H9 (cell line): Measurements from ENCODE around the gene SLC38A9. TPM values are rescaled to one million over a fixed set of nuclear protein-coding genes. Genes with fewer than 3 reads are reported as not detected.

Experiments
- DNase-seq: peaks from one replicate; pipeline ENCODE4 v3.0.0-alpha.2; 2017
- H2AFZ ChIP-seq: one replicate; pipeline ENCODE4 v1.6.1; 2013; ENCODE audit warnings: mild to moderate bottlenecking, low read length, control low read depth, moderate library complexity
- H2AK5ac ChIP-seq: 2 replicates; pipeline ENCODE4 v1.6.1; 2013; ENCODE audit warnings: low read length, control low read depth, mixed read lengths; ENCODE audit not compliant: insufficient read length
- H2BK120ac ChIP-seq: one replicate; pipeline ENCODE4 v1.6.1; 2013; ENCODE audit warnings: low read depth, mild to moderate bottlenecking, low read length, control low read depth, inconsistent platforms; ENCODE audit not compliant: poor library complexity, severe bottlenecking
- H2BK12ac ChIP-seq: 2 replicates; pipeline ENCODE4 v1.6.1; 2013; ENCODE audit warnings: low read length, control low read depth, mixed read lengths, low read depth; ENCODE audit not compliant: insufficient read length
- H2BK15ac ChIP-seq: 2 replicates; pipeline ENCODE4 v1.6.1; 2013; ENCODE audit warnings: low read depth, low read length, control low read depth
- H2BK20ac ChIP-seq: one replicate; pipeline ENCODE4 v1.6.1; 2013; ENCODE audit warnings: low read depth, mild to moderate bottlenecking, low read length, control low read depth, inconsistent platforms; ENCODE audit not compliant: poor library complexity, severe bottlenecking
- H2BK5ac ChIP-seq: 2 replicates; pipeline ENCODE4 v1.6.1; 2013; ENCODE audit warnings: low read length, control low read depth, mixed read lengths; ENCODE audit not compliant: insufficient read length
- H3K14ac ChIP-seq: 2 replicates; pipeline ENCODE4 v1.6.1; 2013; ENCODE audit warnings: low read length, control low read depth; ENCODE audit not compliant: insufficient read depth
- H3K18ac ChIP-seq: 2 replicates; pipeline ENCODE4 v1.6.1; 2013; ENCODE audit warnings: low read depth, mild to moderate bottlenecking, mixed read lengths, low read length, control low read depth; ENCODE audit not compliant: insufficient read length
- H3K23ac ChIP-seq: 2 replicates; pipeline ENCODE4 v1.6.1; 2013; ENCODE audit warnings: low read length, control low read depth, mixed read lengths, low read depth; ENCODE audit not compliant: insufficient read length
- H3K23me2 ChIP-seq: 2 replicates; pipeline ENCODE4 v1.6.1; 2013; ENCODE audit warnings: low read depth, mild to moderate bottlenecking, mixed read lengths, low read length, control low read depth; ENCODE audit not compliant: insufficient read length, poor library complexity, severe bottlenecking
- H3K27ac ChIP-seq: 2 replicates; pipeline ENCODE4 v1.5.1; 2013; ENCODE audit warnings: low read length, control low read depth, mixed read lengths, low read depth; ENCODE audit not compliant: insufficient read length
- H3K27me3 ChIP-seq: 2 replicates; pipeline ENCODE4 v1.6.1; 2013; ENCODE audit warnings: low read length, control low read depth, inconsistent platforms; ENCODE audit not compliant: insufficient read depth
- H3K4ac ChIP-seq: 2 replicates; pipeline ENCODE4 v1.6.1; 2013; ENCODE audit warnings: low read depth, mild to moderate bottlenecking, control low read depth, inconsistent platforms, low read length, moderate library complexity
- H3K4me1 ChIP-seq: 2 replicates; pipeline ENCODE4 v1.6.1; 2013; ENCODE audit warnings: low read length, control low read depth, inconsistent platforms; ENCODE audit not compliant: insufficient read depth
- H3K4me2 ChIP-seq: 2 replicates; pipeline ENCODE4 v1.6.1; 2013; ENCODE audit warnings: low read length, control low read depth, mixed read lengths; ENCODE audit not compliant: insufficient read length, insufficient read depth
- H3K56ac ChIP-seq: 2 replicates; pipeline ENCODE4 v1.6.1; 2013; ENCODE audit warnings: low read depth, mild to moderate bottlenecking, mixed read lengths, low read length, control low read depth; ENCODE audit not compliant: insufficient read length
- H3K79me1 ChIP-seq: 2 replicates; pipeline ENCODE4 v1.6.1; 2013; ENCODE audit warnings: low read depth, mild to moderate bottlenecking, moderate library complexity, low read length, control low read depth, inconsistent platforms; ENCODE audit not compliant: insufficient read depth, poor library complexity, severe bottlenecking
- H3K79me2 ChIP-seq: 2 replicates; pipeline ENCODE4 v1.6.1; 2013; ENCODE audit warnings: low read length, control low read depth, inconsistent platforms; ENCODE audit not compliant: insufficient read depth
- H3K9ac ChIP-seq: 2 replicates; pipeline ENCODE4 v1.6.1; 2013; ENCODE audit warnings: low read length, control low read depth, mixed read lengths; ENCODE audit not compliant: insufficient read length; ENCODE audit errors: extremely low read depth
- H3K9me3 ChIP-seq: one replicate; pipeline ENCODE4 v1.6.1; 2013; ENCODE audit warnings: low read depth, low read length, inconsistent platforms; ENCODE audit not compliant: control insufficient read depth
- H3T11ph ChIP-seq: one replicate; pipeline ENCODE4 v1.6.1; 2013; ENCODE audit warnings: mild to moderate bottlenecking, low read length, control low read depth, inconsistent platforms
- H4K20me1 ChIP-seq: one replicate; pipeline ENCODE4 v1.6.1; 2013; ENCODE audit not compliant: control insufficient read depth, insufficient read length, insufficient read depth
- H4K5ac ChIP-seq: 2 replicates; pipeline ENCODE4 v1.6.1; 2013; ENCODE audit warnings: low read depth, mild to moderate bottlenecking, mixed read lengths, low read length, control low read depth; ENCODE audit not compliant: insufficient read length
- H4K8ac ChIP-seq: replicated peaks from 2 replicates; pipeline ENCODE4 v1.6.1; 2013; ENCODE audit warnings: low read length, control low read depth, mixed read lengths, low read depth; ENCODE audit not compliant: insufficient read length
- H4K91ac ChIP-seq: 2 replicates; pipeline ENCODE4 v1.6.1; 2013; ENCODE audit warnings: low read depth, mild to moderate bottlenecking, moderate library complexity, mixed read lengths, low read length, control low read depth; ENCODE audit not compliant: insufficient read length
- H3K27ac Mint-ChIP-seq, 3 experiments: 2 replicates in 2 of 3; 3 replicates in 1 of 3; pipeline ENCODE4 v1.8.0; 2020 to 2021; ENCODE audit warnings: mixed read lengths in 3 of 3, mild to moderate bottlenecking in 1 of 3, moderate library complexity in 1 of 3
- H3K27me3 Mint-ChIP-seq: 2 replicates; pipeline ENCODE4 v1.8.0; 2021; ENCODE audit warnings: low read depth, mild to moderate bottlenecking, moderate library complexity, mixed read lengths
- H3K36me3 Mint-ChIP-seq, 3 experiments: 2 replicates in 2 of 3; 3 replicates in 1 of 3; pipeline ENCODE4 v1.8.0; 2020 to 2021; ENCODE audit warnings: low read depth in 3 of 3, mixed read lengths in 3 of 3; ENCODE audit not compliant: insufficient read depth in 1 of 3
- H3K4me1 Mint-ChIP-seq, 2 experiments: 2 replicates each; pipeline ENCODE4 v1.8.0; 2020; ENCODE audit warnings: mixed read lengths in 2 of 2
- H3K4me3 Mint-ChIP-seq, 2 experiments: 2 replicates in 1 of 2; 3 replicates in 1 of 2; pipeline ENCODE4 v1.8.0; 2020 to 2021; ENCODE audit warnings: mild to moderate bottlenecking in 2 of 2, mixed read lengths in 2 of 2, moderate library complexity in 1 of 2
- H3K9me3 Mint-ChIP-seq, 2 experiments: 2 replicates in 1 of 2; 3 replicates in 1 of 2; pipeline ENCODE4 v1.8.0; 2020; ENCODE audit warnings: mild to moderate bottlenecking in 2 of 2, mixed read lengths in 2 of 2, moderate library complexity in 1 of 2
- WGBS: extraction: QIAGEN DNeasy Blood & Tissue Kit; methylation state at CpG from one replicate; pipeline ENCODE4 v1.1.7; 2013; ENCODE audit warnings: missing lambda C conversion rate, low lambda C conversion rate, mixed read lengths; ENCODE audit not compliant: insufficient read length; ENCODE audit errors: extremely low coverage; 5-methylcytosine and 5-hydroxymethylcytosine counted together
- total RNA-seq: library from RNA; stranded (reverse); gene quantifications from 2 replicates; pipeline ENCODE4 v1.2.1, GENCODE V29; 2021
- TF ChIP-seq, protein P1 (sequence below): fragments of 200-600 bp; sonication (generic); conservative IDR thresholded peaks from 3 replicates; pipeline ENCODE4 v1.8.0; 2021; ENCODE audit warnings: antibody characterized with exemption, mild to moderate bottlenecking

Gene SLC38A9
- total RNA-seq, 1 experiment from 2014 or later = 48.5 TPM

DNA sequence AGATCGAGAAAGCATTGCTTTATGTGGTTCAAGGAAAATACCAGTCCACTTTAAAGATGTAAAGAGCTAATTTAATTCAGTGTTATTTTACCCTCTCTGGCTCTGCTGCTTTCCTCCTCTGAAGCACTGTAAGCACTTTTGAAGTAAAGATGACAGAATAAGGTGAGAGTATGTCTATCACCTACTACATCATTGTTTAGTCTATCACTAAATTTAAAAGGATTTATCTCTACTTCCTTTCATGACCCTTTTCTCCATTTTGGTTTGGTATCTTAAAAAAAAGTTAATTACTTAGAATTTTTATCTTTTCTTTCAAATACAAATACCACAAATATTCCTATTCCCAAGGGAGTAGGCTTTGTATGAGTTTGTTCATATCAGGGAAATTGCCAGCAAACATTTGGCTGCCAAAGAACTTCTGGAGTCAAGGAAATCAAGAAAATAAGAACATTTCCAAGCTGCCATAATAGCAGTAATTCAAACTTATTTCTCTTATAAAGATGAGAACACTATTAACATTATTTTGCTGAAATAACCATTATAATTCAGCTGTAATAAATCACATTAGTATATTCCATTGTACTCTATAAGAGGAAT lies 77.8 kb downstream of the SLC38A9 start:
- no peak overlapping the region for H2AFZ ChIP-seq

More for the DNA sequence above, 77.8 kb downstream of the SLC38A9 start:
- Histone ChIP-seq H3K4ac (no peak overlapping the region), H2BK15ac (no peak overlapping the region), H3K27ac (no peak overlapping the region), H2BK12ac (no peak overlapping the region), H2BK120ac (no peak overlapping the region), H4K8ac (no peak overlapping the region), H2BK20ac (no peak overlapping the region), H3K23ac (no peak overlapping the region), H3K18ac (no peak overlapping the region), H3K79me1 (no peaks in the 10 kb centered on the region), H3K4me2 (no peak overlapping the region), H3K4me1 (peaks cover 3% of the 10 kb centered on the region; the same call in 1 of the 2 replicates), H3K56ac (no peak overlapping the region), H2AK5ac (no peak overlapping the region), H4K20me1 (no peaks in the 10 kb centered on the region), H3K9ac (no peak overlapping the region), H4K91ac (no peak overlapping the region), H3K27me3 (no peaks in the 10 kb centered on the region), H3K79me2 (no peaks in the 10 kb centered on the region), H2BK5ac (no peak overlapping the region), H4K5ac (no peak overlapping the region), H3K14ac (no peak overlapping the region), H3K9me3 (no peaks in the 10 kb centered on the region), H3K23me2 (no peaks in the 10 kb centered on the region), H3T11ph (no peak overlapping the region)
- Mint-ChIP-seq H3K4me1 (peaks cover 27 to 33% of the 10 kb centered on the region in 2 experiments), H3K27me3 (no peaks in the 10 kb centered on the region), H3K27ac (peak overlapping the region in 1 of 3 experiments; percentile 69; a peak in 2 of 7 replicates), H3K9me3 (no peaks in the 10 kb centered on the region), H3K36me3 (peaks cover 9 to 19% (median 14%) of the 10 kb centered on the region in 3 experiments; a peak in 6 of 7 replicates), H3K4me3 (no peak overlapping the region)
- WGBS = no CpG with 5 or more reads among the region's 1 CpG
- no peak for DNase-seq
- TF ChIP-seq, protein P1, sequence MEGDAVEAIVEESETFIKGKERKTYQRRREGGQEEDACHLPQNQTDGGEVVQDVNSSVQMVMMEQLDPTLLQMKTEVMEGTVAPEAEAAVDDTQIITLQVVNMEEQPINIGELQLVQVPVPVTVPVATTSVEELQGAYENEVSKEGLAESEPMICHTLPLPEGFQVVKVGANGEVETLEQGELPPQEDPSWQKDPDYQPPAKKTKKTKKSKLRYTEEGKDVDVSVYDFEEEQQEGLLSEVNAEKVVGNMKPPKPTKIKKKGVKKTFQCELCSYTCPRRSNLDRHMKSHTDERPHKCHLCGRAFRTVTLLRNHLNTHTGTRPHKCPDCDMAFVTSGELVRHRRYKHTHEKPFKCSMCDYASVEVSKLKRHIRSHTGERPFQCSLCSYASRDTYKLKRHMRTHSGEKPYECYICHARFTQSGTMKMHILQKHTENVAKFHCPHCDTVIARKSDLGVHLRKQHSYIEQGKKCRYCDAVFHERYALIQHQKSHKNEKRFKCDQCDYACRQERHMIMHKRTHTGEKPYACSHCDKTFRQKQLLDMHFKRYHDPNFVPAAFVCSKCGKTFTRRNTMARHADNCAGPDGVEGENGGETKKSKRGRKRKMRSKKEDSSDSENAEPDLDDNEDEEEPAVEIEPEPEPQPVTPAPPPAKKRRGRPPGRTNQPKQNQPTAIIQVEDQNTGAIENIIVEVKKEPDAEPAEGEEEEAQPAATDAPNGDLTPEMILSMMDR = no peak
